AG09309 (cell line): Measurements from ENCODE around the gene ZNF592.

Experiments used
- DNase-seq: peaks from one replicate; pipeline ENCODE4 v3.0.0-alpha.2; 2010; ENCODE audit warnings: low read depth
- H3K4me3 ChIP-seq: 2 replicates; pipeline ENCODE4 v1.5.1; 2011; ENCODE audit warnings: mild to moderate bottlenecking, low read depth, low read length, moderate library complexity; ENCODE audit not compliant: control insufficient read depth
- CTCF ChIP-seq: IDR thresholded peaks from 2 replicates; pipeline ENCODE4 v1.5.1; 2011; ENCODE audit warnings: mild to moderate bottlenecking, low read depth, low read length, inconsistent platforms; ENCODE audit not compliant: insufficient read depth, control insufficient read depth; ENCODE audit errors: missing control alignments

ZNF592 gene

DNA sequence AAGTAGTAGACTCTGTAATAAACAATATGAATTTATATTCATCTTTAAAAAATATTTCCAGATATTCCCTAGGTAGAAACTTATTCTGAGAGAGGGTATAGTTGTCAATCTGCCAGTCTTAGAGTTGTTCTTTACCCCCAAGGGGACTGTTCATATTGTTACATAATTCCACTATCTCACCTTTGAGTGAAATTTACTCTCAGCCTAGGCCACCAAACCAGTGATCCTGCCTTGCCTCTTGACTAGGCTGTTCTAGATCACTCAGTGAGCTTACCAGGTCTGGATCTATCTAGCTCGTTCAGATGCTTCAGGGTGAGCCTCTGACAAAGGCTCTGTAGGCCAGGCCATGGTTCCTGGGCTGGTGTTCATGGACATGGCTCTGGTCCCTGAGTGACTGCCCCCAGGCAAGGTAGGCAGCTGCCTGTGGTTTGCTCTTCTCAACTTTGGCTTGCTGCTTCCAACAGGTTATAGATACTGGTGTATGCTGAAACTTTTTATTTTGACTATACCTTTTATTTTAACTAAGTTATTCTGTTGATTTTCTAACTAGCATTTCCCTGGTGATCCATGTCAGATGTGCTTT lies 27.6 kb downstream of the ZNF592 start:
- no peak overlapping the region for H3K4me3 ChIP-seq
- no peak for DNase-seq
- no peak for TF ChIP-seq CTCF

DNA sequence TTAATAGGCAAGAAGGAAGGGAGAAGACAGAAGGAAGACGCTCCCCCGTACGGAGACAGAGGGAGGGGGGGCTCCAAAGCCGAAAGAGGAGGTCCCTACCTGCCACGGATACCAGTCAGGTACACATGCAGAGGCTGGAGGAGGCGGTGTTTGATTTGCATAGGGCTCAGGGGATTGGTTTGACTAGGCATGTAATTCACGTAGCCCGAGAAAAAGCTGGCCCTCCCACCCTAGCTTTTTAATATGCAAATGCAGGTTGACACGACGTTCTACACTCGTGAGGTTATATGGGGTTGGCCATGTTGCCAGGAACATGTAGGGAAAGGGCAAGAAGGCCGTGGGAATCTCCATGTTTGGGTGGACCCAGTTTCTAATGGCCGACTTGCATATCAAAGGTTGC lies 29.8 kb downstream of the ZNF592 start:
- no peak for TF ChIP-seq CTCF
- DNase-seq = no peak
- H3K4me3 ChIP-seq = no peak overlapping the region

DNA sequence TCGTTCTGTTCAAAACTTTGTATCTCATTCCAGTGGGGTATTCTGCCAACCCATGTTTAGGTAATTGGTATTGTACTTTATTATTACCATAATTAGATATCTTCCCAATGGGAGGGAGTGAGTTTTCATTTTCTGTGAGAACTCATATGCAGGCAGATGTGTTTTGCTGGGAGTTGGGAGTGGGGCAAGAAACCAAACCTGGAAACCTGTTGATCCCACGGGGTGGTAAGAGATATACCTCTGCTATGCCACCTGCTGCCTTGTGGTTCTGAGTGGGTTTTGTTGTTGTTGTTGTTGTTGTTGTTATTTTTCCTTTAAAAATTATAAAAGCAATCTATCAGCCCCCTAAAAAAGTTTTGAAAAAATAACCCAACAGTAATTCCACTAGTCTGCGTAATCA lies 32.1 kb downstream of the ZNF592 start:
- no peak for DNase-seq
- TF ChIP-seq CTCF = no peak
- H3K4me3 ChIP-seq = no peak overlapping the region

DNA sequence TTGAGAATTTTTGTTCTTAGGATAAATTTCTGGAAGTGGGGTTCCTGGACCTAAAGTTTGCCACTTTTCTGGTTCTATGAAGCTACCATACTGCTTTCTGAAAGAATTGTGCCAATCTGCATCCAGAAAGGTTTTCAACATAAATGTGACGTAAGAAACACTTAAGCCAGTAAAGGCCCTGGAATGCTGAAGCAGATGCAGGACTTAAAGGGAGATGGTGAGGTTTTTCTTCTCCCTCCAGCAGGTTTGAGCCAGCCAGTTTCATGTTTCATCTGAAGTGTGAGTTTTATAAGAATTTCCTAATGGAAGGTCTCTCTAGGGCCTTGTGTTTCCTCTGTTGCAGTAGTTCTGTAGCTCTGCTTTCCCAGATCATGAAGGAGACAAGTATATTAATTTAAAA lies 33.1 kb downstream of the ZNF592 start:
- no peak overlapping the region for H3K4me3 ChIP-seq
- TF ChIP-seq CTCF = no peak
- no peak for DNase-seq

DNA sequence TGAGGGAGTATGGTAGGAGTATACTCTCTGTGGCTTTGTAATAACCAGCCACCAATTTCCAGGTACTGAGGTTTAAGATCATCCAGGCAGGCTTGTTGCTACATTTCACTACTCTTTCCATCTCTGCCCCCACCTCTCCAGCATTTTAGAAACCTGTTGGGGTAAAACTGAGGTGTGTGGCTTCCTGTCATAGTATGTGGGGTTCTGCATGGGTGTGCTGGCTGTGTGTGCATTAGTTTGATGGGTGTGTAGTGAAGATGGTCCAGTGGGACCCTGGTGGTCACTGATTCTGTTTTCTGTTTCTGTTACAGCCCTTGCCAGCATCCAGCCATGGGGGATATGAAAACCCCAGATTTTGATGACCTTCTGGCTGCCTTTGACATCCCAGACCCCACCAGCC lies 34.0 kb downstream of the ZNF592 start:
- TF ChIP-seq CTCF = no peak
- DNase-seq = no peak
- H3K4me3 ChIP-seq = no peak overlapping the region

GRCh38 chr15:84783493-84784251 lies 35.3 kb downstream of the ZNF592 start:
- no peak overlapping the region for H3K4me3 ChIP-seq
- no peak for DNase-seq
- TF ChIP-seq CTCF = no peak

GRCh38 chr15:84784262-84784661 lies 35.9 kb downstream of the ZNF592 start:
- no peak overlapping the region for H3K4me3 ChIP-seq
- no peak for DNase-seq
- TF ChIP-seq CTCF = no peak
